Right cardiac atrium (tissue), 5 donors: Measurements from ENCODE around the gene ASXL1. TPM values are rescaled to one million over a fixed set of nuclear protein-coding genes. Genes with fewer than 3 reads are reported as not detected.

Source experiments
- ATAC-seq, 2 donors: fragments of 200-7000 bp; cut with Tn5 transposase; one replicate each; pipeline versions ENCODE4 v1.8.0 to v1.9.1; 2020; ENCODE audit warnings: moderate library complexity in 2 of 2, mild to moderate bottlenecking in 1 of 2
- DNase-seq, 3 donors: peaks; one replicate each; pipeline ENCODE4 v3.0.0-alpha.2; 2020
- H3K27ac ChIP-seq: one replicate; pipeline ENCODE4 v1.5.1; 2013; ENCODE audit warnings: mild to moderate bottlenecking, low read length, control low read depth, moderate library complexity
- H3K27me3 ChIP-seq: one replicate; pipeline ENCODE4 v1.6.1; 2013; ENCODE audit not compliant: control insufficient read depth, insufficient read depth
- H3K4me1 ChIP-seq: one replicate; pipeline ENCODE4 v1.6.1; 2013; ENCODE audit warnings: low read length; ENCODE audit not compliant: control insufficient read depth, insufficient read depth
- H3K4me3 ChIP-seq: one replicate; pipeline ENCODE4 v1.5.1; 2013; ENCODE audit warnings: low read length, control low read depth
- H3K9me3 ChIP-seq: one replicate; pipeline ENCODE4 v1.6.1; 2013; ENCODE audit warnings: low read length; ENCODE audit not compliant: control insufficient read depth
- WGBS: extraction: QIAGEN DNeasy Blood & Tissue Kit; methylation state at CpG from one replicate; pipeline ENCODE4 v1.1.7; 2013; 5-methylcytosine and 5-hydroxymethylcytosine counted together
- intact Hi-C, 4 donors: fragments of 100-400 bp; cut with DNase I; formaldehyde crosslinking; loops; one replicate each; pipeline versions ENCODE4 v1.11.0 to v1.14.0; 2022 to 2023
- polyA plus RNA-seq: library from polyadenylated mRNA; stranded (reverse); fragments of 200-250 nt; gene quantifications from one replicate; pipeline ENCODE4 v1.2.3, GENCODE V29; 2013
- total RNA-seq, 4 donors: library from RNA; stranded (reverse); fragmentation: NEBNext Ultra II Directional; extraction: Animal tissue kit (Norgen Biotek cat#: 25700); gene quantifications; one replicate each; pipeline ENCODE4 v1.2.1, GENCODE V29; 2021
- donor health status: healthy with polysubstance abuse.
- donor health status: DM: no; HTN: yes; CAD: no.
- donor health status: DM: no; HTN: no; CAD: no.
- donor health status: DM: no; HTN: yes; CAD: no; lungs with severe emphysema.
- donor health status: DM: yes; HTN: yes; CAD: no.

ASXL1 gene
- total and polyA plus RNA-seq, 5 donors: 19.1 to 51.3 (median 37.0) TPM

- peaks cover 3% of the 10 kb centered on the region for H3K4me1 ChIP-seq
- H3K27me3 ChIP-seq: no peaks in the 10 kb centered on the region
- H3K9me3 ChIP-seq: no peaks in the 10 kb centered on the region
- intact Hi-C loops: no loop called here
- peak; percentile 62 to 84 for ATAC-seq
- 41% methylated on average over 20 of the region's 20 CpGs for WGBS
- DNase-seq: peak; percentile 44 to 70 (median 55)
- H3K27ac ChIP-seq: peak overlapping the region; percentile 63
- no peak overlapping the region for H3K4me3 ChIP-seq
These were observed 75.3 kb downstream of the ASXL1 start for GRCh38 chr20:32433311-32434021.

- Histone ChIP-seq H3K27ac (no peak overlapping the region), H3K4me1 (peaks cover 6% of the 10 kb centered on the region), H3K9me3 (no peaks in the 10 kb centered on the region), H3K4me3 (no peak overlapping the region), H3K27me3 (no peaks in the 10 kb centered on the region)
- intact Hi-C loops: no loop called here
- 79% methylated on average over 19 of the region's 19 CpGs for WGBS
- ATAC-seq (peak in 1 of 2 donors; percentile 6), DNase-seq (peak in 2 of 3 donors; percentile 20 to 62)
These were observed 76.3 kb downstream of the ASXL1 start for GRCh38 chr20:32434434-32434833.

GRCh38 chr20:32435449-32436107, 77.4 kb downstream of the ASXL1 start:
- Histone ChIP-seq H3K4me1 (peaks cover 6% of the 10 kb centered on the region), H3K27ac (no peak overlapping the region), H3K9me3 (no peaks in the 10 kb centered on the region), H3K27me3 (no peaks in the 10 kb centered on the region), H3K4me3 (no peak overlapping the region)
- ATAC-seq: no peak
- intact Hi-C loops: no loop called here
- WGBS: 92% methylated on average over 12 of the region's 12 CpGs
- no peak for DNase-seq

- 94% methylated on average over 11 of the region's 11 CpGs for WGBS
These were observed 78.2 kb downstream of the ASXL1 start for GRCh38 chr20:32436142-32436861.

GRCh38 chr20:32436968-32437367, 78.8 kb downstream of the ASXL1 start:
- DNase-seq: no peak
- intact Hi-C loops: no loop called here
- ATAC-seq: no peak
- H3K4me1 ChIP-seq: peaks cover 6% of the 10 kb centered on the region
- no peaks in the 10 kb centered on the region for H3K27me3 ChIP-seq
- H3K4me3 ChIP-seq: no peak overlapping the region
- H3K27ac ChIP-seq: no peak overlapping the region
- no peaks in the 10 kb centered on the region for H3K9me3 ChIP-seq
- WGBS: 94% methylated on average over 7 of the region's 7 CpGs

More at GRCh38 chr20:32436142-32436861, 78.2 kb downstream of the ASXL1 start:
- Histone ChIP-seq H3K27ac (no peak overlapping the region), H3K9me3 (no peaks in the 10 kb centered on the region), H3K4me3 (no peak overlapping the region), H3K4me1 (peaks cover 6% of the 10 kb centered on the region), H3K27me3 (no peaks in the 10 kb centered on the region)
- no peak for ATAC-seq
- no peak for DNase-seq
- intact Hi-C loops: no loop called here

GRCh38 chr20:32437391-32438074, 79.4 kb downstream of the ASXL1 start:
- intact Hi-C loops: no loop called here
- H3K27me3 ChIP-seq: no peaks in the 10 kb centered on the region
- H3K9me3 ChIP-seq: no peaks in the 10 kb centered on the region
- no peak overlapping the region for H3K4me3 ChIP-seq
- H3K27ac ChIP-seq: no peak overlapping the region
- DNase-seq: no peak
- WGBS: 80% methylated on average over 5 of the region's 5 CpGs
- ATAC-seq: no peak
- peaks cover 6% of the 10 kb centered on the region for H3K4me1 ChIP-seq

- H3K4me1 ChIP-seq: peaks cover 2% of the 10 kb centered on the region
- WGBS: 85% methylated on average over 8 of the region's 8 CpGs
- ATAC-seq (no peak), DNase-seq (no peak)
- H3K4me3 ChIP-seq: no peak overlapping the region
- no peak overlapping the region for H3K27ac ChIP-seq
- intact Hi-C loops: no loop called here
- H3K9me3 ChIP-seq: no peaks in the 10 kb centered on the region
- H3K27me3 ChIP-seq: no peaks in the 10 kb centered on the region
These were observed 80.3 kb downstream of the ASXL1 start for GRCh38 chr20:32438331-32438858.

- H3K27me3 ChIP-seq: no peaks in the 10 kb centered on the region
- H3K9me3 ChIP-seq: no peaks in the 10 kb centered on the region
- ATAC-seq (peak in 1 of 2 donors; percentile 20), DNase-seq (no peak)
- H3K27ac ChIP-seq: no peak overlapping the region
- 81% methylated on average over 11 of the region's 11 CpGs for WGBS
- peaks cover 2% of the 10 kb centered on the region for H3K4me1 ChIP-seq
- no peak overlapping the region for H3K4me3 ChIP-seq
- intact Hi-C loops: no loop called here
These were observed 81.2 kb downstream of the ASXL1 start for GRCh38 chr20:32439132-32439829.

GRCh38 chr20:32440069-32440757, 82.1 kb downstream of the ASXL1 start:
- intact Hi-C loops: no loop called here
- H3K4me1 ChIP-seq: peaks cover 2% of the 10 kb centered on the region
- ATAC-seq (no peak), DNase-seq (no peak)
- H3K9me3 ChIP-seq: no peaks in the 10 kb centered on the region
- WGBS: 79% methylated on average over 6 of the region's 6 CpGs
- no peaks in the 10 kb centered on the region for H3K27me3 ChIP-seq
- H3K4me3 ChIP-seq: no peak overlapping the region
- no peak overlapping the region for H3K27ac ChIP-seq

GRCh38 chr20:32440758-32441078, 82.6 kb downstream of the ASXL1 start:
- DNase-seq: no peak
- H3K4me1 ChIP-seq: peaks cover 2% of the 10 kb centered on the region
- H3K27ac ChIP-seq: no peak overlapping the region
- intact Hi-C loops: no loop called here
- WGBS: 88% methylated on average over 4 of the region's 4 CpGs
- no peaks in the 10 kb centered on the region for H3K9me3 ChIP-seq
- H3K4me3 ChIP-seq: no peak overlapping the region
- H3K27me3 ChIP-seq: no peaks in the 10 kb centered on the region
- no peak for ATAC-seq
